NAMALWA (cell line): ENCODE measurements around the gene SELENOH.
A peak's percentile ranks its signal among the peaks of the same experiment; 100 is the strongest.

Experiments
- DNase-seq: peaks from one replicate; pipeline ENCODE4 v3.0.0-alpha.2; 2015; ENCODE audit warnings: low spot score

Gene SELENOH

GRCh38 chr11:57781529-57781943, 40.2 kb downstream of the SELENOH start:
- no peak for DNase-seq

- no peak for DNase-seq
These were observed 43.8 kb downstream of the SELENOH start for GRCh38 chr11:57785072-57785471.

- no peak for DNase-seq
These were observed 45.1 kb downstream of the SELENOH start for GRCh38 chr11:57786436-57786835.

- DNase-seq, result no peak
These were observed 45.8 kb downstream of the SELENOH start for GRCh38 chr11:57787006-57787604.

GRCh38 chr11:57787920-57788702, 46.8 kb downstream of the SELENOH start:
- DNase-seq, result no peak

GRCh38 chr11:57788703-57789088, 47.4 kb downstream of the SELENOH start:
- no peak for DNase-seq

GRCh38 chr11:57791321-57792059, 50.2 kb downstream of the SELENOH start:
- no peak for DNase-seq

GRCh38 chr11:57792060-57792541, 50.8 kb downstream of the SELENOH start:
- DNase-seq, result peak; percentile 8

GRCh38 chr11:57792870-57793269, 51.6 kb downstream of the SELENOH start:
- DNase-seq, result no peak
